ENCODE data around the gene SNTG2. TPM values are rescaled to one million over a fixed set of nuclear protein-coding genes. Genes with fewer than 3 reads are reported as not detected.

SNTG2 gene
- polyA plus RNA-seq, 1 experiment: 0.06 TPM

DNA sequence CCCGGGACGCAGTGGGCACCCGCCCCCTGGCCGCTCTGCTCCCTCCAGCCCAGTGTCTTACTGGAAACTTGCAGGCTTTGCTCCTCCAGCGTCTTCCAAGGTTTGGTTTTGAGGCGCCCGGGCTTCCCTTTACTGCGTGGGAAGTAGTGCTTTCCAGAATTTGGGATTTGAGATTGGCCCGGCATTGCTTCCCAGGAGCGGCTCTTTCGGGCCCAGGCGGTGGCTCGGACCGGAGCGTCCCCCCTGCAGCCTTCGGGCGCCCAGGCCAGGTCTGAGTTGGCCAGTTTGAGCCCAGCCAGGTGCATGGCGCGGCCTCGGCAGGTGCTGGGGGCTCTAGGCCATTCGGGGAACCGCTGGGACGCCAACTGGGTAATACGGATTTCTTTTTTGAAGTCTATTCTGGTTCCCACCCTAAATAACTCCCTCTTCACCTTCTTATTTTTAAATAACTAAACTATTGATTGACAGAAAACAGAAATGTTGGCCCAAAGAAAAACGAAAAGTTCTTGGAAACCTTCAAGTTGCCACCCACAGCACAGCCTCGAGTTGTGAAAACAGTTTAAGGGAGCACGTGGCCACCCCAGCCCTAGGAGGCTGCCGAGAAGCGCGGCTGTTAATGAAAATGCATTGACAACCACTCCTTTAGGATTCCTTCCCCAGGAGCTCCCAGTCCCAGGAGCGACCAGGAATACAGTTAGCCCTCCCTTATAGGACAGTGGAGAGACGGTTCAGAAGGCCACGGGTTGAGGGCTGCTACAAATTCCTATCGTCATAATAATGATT lies 766 bp downstream of the SNTG2 start:
- Histone ChIP-seq H3K4me3 (ENCODE audit: low read depth, low read length) (no peak overlapping the region), H3K9me3 (ENCODE audit: control insufficient read depth, insufficient read depth, low read length) (peaks cover 5% of the 10 kb centered on the region; the same call in 1 of the 2 replicates), H3K27me3 (ENCODE audit: control insufficient read depth, insufficient read depth, low read length) (peaks cover 26% of the 10 kb centered on the region), H3K27ac (ENCODE audit: low read depth, low read length) (no peak overlapping the region)
- CTCF ChIA-PET: no interaction called here
- no peak for DNase-seq (ENCODE audit: low read depth, low spot score)
- POLR2A ChIA-PET: no interaction called here
- no peak for TF ChIP-seq CTCF (IDR thresholded peaks at IDR 0.05; ENCODE audit: low read depth, low read length)

- H3K4me3 ChIP-seq (ENCODE audit: low read depth, low read length): no peak overlapping the region
- peaks cover 5% of the 10 kb centered on the region; the same call in 1 of the 2 replicates for H3K9me3 ChIP-seq (ENCODE audit: control insufficient read depth, insufficient read depth, low read length)
- ChIA-PET CTCF (interaction anchor here (1.0 to 2.6 kb wide), 3 partner anchors 182 to 592 kb away, joined by 3 to 26 read pairs (median 4); no protein-coding TSS in a partner anchor), POLR2A (no interaction called here)
- TF ChIP-seq CTCF (IDR thresholded peaks at IDR 0.05; ENCODE audit: low read depth, low read length): no peak
- no peak for DNase-seq (ENCODE audit: low read depth, low spot score)
- H3K27ac ChIP-seq (ENCODE audit: low read depth, low read length): no peak overlapping the region
- peaks cover 26% of the 10 kb centered on the region for H3K27me3 ChIP-seq (ENCODE audit: control insufficient read depth, insufficient read depth, low read length)
Observed at GRCh38 chr2:953408-953807, 2.8 kb downstream of the SNTG2 start.

DNA sequence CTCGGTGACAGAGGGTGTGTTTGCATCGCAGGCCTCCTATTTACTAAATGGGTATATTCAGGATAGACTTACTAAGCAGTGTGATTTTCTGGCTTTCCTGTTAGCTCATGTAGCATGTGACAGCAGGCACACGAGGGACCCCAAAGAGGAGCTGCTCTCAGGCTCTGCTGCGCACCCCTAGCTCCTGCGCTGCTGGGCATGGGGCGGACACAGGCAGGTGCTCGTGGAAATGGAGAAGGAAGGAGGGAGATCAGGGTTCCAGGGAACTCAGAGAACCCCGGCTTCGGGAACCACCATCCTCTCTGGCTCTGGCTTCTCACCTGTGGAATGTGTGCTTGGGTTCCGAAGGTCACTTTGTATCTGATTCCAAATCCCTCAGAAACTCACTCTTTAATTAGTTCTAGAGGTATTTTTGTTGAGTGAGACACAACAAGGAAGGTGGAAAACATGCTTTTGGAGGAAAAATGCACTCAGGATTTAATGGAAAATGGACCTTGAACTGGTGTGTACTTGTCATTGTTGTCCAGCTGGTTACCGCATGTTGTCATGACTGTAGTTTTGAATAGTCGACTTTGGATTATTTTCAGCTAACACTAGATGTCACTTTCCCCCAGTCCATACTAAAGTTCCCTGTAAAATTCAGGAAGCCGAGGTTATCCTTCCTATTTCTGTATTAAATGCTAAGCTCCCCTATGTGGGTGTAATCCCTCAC lies 3.5 kb downstream of the SNTG2 start:
- no peak overlapping the region for H3K27ac ChIP-seq (ENCODE audit: low read depth, low read length)
- H3K27me3 ChIP-seq (ENCODE audit: control insufficient read depth, insufficient read depth, low read length): peaks cover 26% of the 10 kb centered on the region
- TF ChIP-seq CTCF (IDR thresholded peaks at IDR 0.05; ENCODE audit: low read depth, low read length): peak; percentile 31; the same call in 1 of the 2 replicates
- no peak overlapping the region for H3K4me3 ChIP-seq (ENCODE audit: low read depth, low read length)
- peaks cover 5% of the 10 kb centered on the region; the same call in 1 of the 2 replicates for H3K9me3 ChIP-seq (ENCODE audit: control insufficient read depth, insufficient read depth, low read length)
- POLR2A ChIA-PET: no interaction called here
- no peak for DNase-seq (ENCODE audit: low read depth, low spot score)
- CTCF ChIA-PET: interaction anchor here (0.7 to 2.6 kb wide), 8 partner anchors 10 to 797 kb away, joined by 3 to 26 read pairs (median 4); no protein-coding TSS in a partner anchor

- no peak for DNase-seq (ENCODE audit: low read depth, low spot score)
- TF ChIP-seq CTCF (IDR thresholded peaks at IDR 0.05; ENCODE audit: low read depth, low read length): no peak
- peaks cover 21% of the 10 kb centered on the region for H3K27me3 ChIP-seq (ENCODE audit: control insufficient read depth, insufficient read depth, low read length)
- CTCF ChIA-PET: interaction anchor here (0.7 to 2.6 kb wide), 6 partner anchors 10 to 797 kb away, joined by 3 to 26 read pairs (median 6); no protein-coding TSS in a partner anchor
- H3K9me3 ChIP-seq (ENCODE audit: control insufficient read depth, insufficient read depth, low read length): peaks cover 5% of the 10 kb centered on the region; the same call in 1 of the 2 replicates
- no peak overlapping the region for H3K4me3 ChIP-seq (ENCODE audit: low read depth, low read length)
- H3K27ac ChIP-seq (ENCODE audit: low read depth, low read length): no peak overlapping the region
- POLR2A ChIA-PET: no interaction called here
Observed at GRCh38 chr2:954687-955000, 4.0 kb downstream of the SNTG2 start.
